Right renal cortex interstitium (tissue), 3 donors: ENCODE results near the gene CHAT. TPM values are rescaled to one million over a fixed set of nuclear protein-coding genes. Genes with fewer than 3 reads are reported as not detected.

Experiments used
- polyA plus RNA-seq, 3 donors: library from polyadenylated mRNA; unstranded; fragments of 120-200 nt; gene quantifications; one replicate each; pipeline ENCODE4 v1.2.1, GENCODE V29; 2013; ENCODE audit not compliant: insufficient read length in 3 of 3

Gene CHAT
- polyA plus RNA-seq, 3 donors = not detected

Other genes starting within 250 kb of the CHAT start
- gene DRGX, start 217.9 kb upstream of the CHAT start, polyA plus RNA-seq = not detected
- gene ERCC6, start 74.9 kb upstream of the CHAT start, polyA plus RNA-seq = 10 to 100 TPM; 16.9 to 18.3 (median 17.9) TPM
- not detected for gene SLC18A3, start 3.7 kb upstream of the CHAT start, polyA plus RNA-seq
- under 1 TPM in 1 of 3 donors, not detected in 2; 0.13 TPM for gene C10orf53, start 65.6 kb downstream of the CHAT start, polyA plus RNA-seq
- gene OGDHL, start 148.3 kb downstream of the CHAT start, polyA plus RNA-seq = 10 to 100 TPM; 35.0 to 45.7 (median 41.4) TPM